Neural progenitor cell (in vitro differentiated cells): Measurements from ENCODE around the gene ABCB6. TPM values are rescaled to one million over a fixed set of nuclear protein-coding genes. Genes with fewer than 3 reads are reported as not detected.

Source experiments
- DNase-seq: peaks from one replicate; pipeline ENCODE4 v3.0.0-alpha.2; 2016; ENCODE audit warnings: low spot score
- H2AFZ ChIP-seq: fragments of 200-600 bp; sonication (generic); replicated peaks from 2 replicates; pipeline ENCODE4 v1.6.1; 2016; ENCODE audit warnings: antibody characterized with exemption
- H3F3A ChIP-seq: fragments of 200-600 bp; sonication (generic); 2 replicates; pipeline ENCODE4 v1.6.1; 2016; ENCODE audit warnings: antibody characterized with exemption, low read depth
- H3K27ac ChIP-seq: fragments of 200-600 bp; sonication (generic); 2 replicates; pipeline ENCODE4 v1.5.1; 2016; ENCODE audit warnings: mild to moderate bottlenecking
- H3K27me3 ChIP-seq: fragments of 200-600 bp; sonication (generic); 2 replicates; pipeline ENCODE4 v1.6.1; 2016; ENCODE audit warnings: mild to moderate bottlenecking, moderate library complexity
- H3K36me3 ChIP-seq: fragments of 200-600 bp; sonication (generic); 2 replicates; pipeline ENCODE4 v1.5.1; 2016
- H3K4me1 ChIP-seq: fragments of 200-600 bp; sonication (generic); 2 replicates; pipeline ENCODE4 v1.6.1; 2016; ENCODE audit warnings: mixed run types
- H3K4me2 ChIP-seq: fragments of 200-600 bp; sonication (generic); 2 replicates; pipeline ENCODE4 v1.6.1; 2016
- H3K4me3 ChIP-seq: fragments of 200-600 bp; sonication (generic); 2 replicates; pipeline ENCODE4 v1.5.1; 2016
- H3K79me2 ChIP-seq: fragments of 200-600 bp; sonication (generic); 2 replicates; pipeline ENCODE4 v1.6.1; 2016; ENCODE audit warnings: low read depth
- H3K9ac ChIP-seq: fragments of 200-600 bp; sonication (generic); 2 replicates; pipeline ENCODE4 v1.6.1; 2016
- H3K9me3 ChIP-seq: fragments of 200-600 bp; sonication (generic); 2 replicates; pipeline ENCODE4 v1.5.1; 2016; ENCODE audit warnings: low read depth
- H4K20me1 ChIP-seq: fragments of 200-600 bp; sonication (generic); 2 replicates; pipeline ENCODE4 v1.6.1; 2016; ENCODE audit warnings: low read depth
- H3K27ac Mint-ChIP-seq: 3 replicates; pipeline ENCODE4 v1.8.0; 2021; ENCODE audit warnings: mixed read lengths
- H3K27me3 Mint-ChIP-seq: 2 replicates; pipeline ENCODE4 v1.8.0; 2022; ENCODE audit warnings: low read depth, mild to moderate bottlenecking, inconsistent platforms, moderate library complexity, mixed read lengths; ENCODE audit not compliant: insufficient read depth
- H3K36me3 Mint-ChIP-seq: 3 replicates; pipeline ENCODE4 v1.8.0; 2021; ENCODE audit warnings: mixed read lengths
- H3K4me1 Mint-ChIP-seq: 3 replicates; pipeline ENCODE4 v1.8.0; 2021; ENCODE audit warnings: mixed read lengths
- H3K4me3 Mint-ChIP-seq: 3 replicates; pipeline ENCODE4 v1.8.0; 2021; ENCODE audit warnings: mild to moderate bottlenecking, moderate library complexity, mixed read lengths
- H3K9me3 Mint-ChIP-seq: 3 replicates; pipeline ENCODE4 v1.8.0; 2020; ENCODE audit warnings: mixed read lengths
- EZH2 ChIP-seq: fragments of 200-600 bp; sonication (generic); IDR thresholded peaks from 2 replicates; pipeline ENCODE4 v1.6.1; 2017; ENCODE audit warnings: antibody characterized with exemption, mild to moderate bottlenecking, moderate library complexity
- EZH2phosphoT487 ChIP-seq: fragments of 200-600 bp; sonication (generic); IDR thresholded peaks from 2 replicates; pipeline ENCODE4 v1.6.1; 2017; ENCODE audit warnings: antibody characterized with exemption
- total RNA-seq: library from RNA; depleted of rRNA; stranded (reverse); fragments of >200 nt; gene quantifications from 2 replicates; pipeline ENCODE4 v1.2.3, GENCODE V29; 2015; ENCODE audit warnings: low replicate concordance
- TF ChIP-seq, protein P1 (sequence below): fragments of 200-600 bp; sonication (generic); IDR thresholded peaks from 2 replicates; pipeline ENCODE4 v1.5.1; 2017; ENCODE audit warnings: antibody characterized with exemption, mild to moderate bottlenecking

ABCB6 gene
- total RNA-seq, 1 donor from 2014 or later, result 14.3 TPM

DNA sequence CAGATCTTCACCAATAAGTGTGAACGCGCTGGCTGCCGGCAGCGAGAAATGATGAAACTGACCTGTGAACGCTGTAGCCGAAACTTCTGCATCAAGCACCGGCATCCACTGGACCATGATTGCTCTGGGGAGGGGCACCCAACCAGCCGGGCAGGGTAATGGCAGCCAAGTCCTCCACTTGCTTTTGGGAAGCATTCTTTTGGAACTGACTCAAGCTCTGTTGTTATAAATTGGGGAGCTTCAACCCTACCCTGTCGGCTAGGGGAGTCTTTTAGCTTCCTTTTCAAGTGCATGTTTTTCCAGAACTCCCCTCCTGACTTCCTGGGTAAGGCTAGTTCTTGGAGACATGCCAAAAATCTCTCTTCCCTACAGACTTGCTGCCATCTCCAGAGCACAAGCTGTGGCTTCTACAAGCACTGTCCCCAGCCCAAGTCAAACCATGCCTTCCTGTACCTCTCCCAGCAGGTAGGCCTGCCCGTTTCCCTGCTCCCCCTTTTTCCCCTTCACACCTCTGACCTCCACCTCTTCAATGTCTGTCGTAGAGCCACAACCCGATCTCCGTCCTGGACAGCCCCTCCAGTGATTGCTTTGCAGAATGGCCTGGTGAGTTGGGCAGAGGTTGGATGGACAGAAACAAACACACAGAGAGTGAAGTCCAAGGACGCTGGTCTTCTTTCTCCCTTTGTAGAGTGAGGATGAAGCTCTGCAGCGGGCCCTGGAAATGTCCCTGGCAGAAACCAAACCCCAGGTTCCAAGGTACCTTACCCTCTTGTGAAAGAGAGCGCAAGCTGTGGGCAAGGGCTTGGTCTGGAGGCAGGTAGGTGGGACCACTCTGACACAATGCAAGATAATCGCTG is 10.6 kb downstream of the ABCB6 start:
- no peaks in the 10 kb centered on the region for H3K9me3 ChIP-seq
- H3K36me3 ChIP-seq, result no peaks in the 10 kb centered on the region
- H2AFZ ChIP-seq, result no peak overlapping the region
- peaks cover 26% of the 10 kb centered on the region for H3F3A ChIP-seq
- peak overlapping the region; percentile 95 for H3K4me3 Mint-ChIP-seq
- no peak overlapping the region for H3K27ac ChIP-seq
- peaks cover 4% of the 10 kb centered on the region for H3K9me3 Mint-ChIP-seq
- H3K79me2 ChIP-seq, result no peaks in the 10 kb centered on the region
- peak overlapping the region; percentile 66 for H3K4me3 ChIP-seq
- no peaks in the 10 kb centered on the region for H3K27me3 ChIP-seq
- peaks cover 5% of the 10 kb centered on the region for H3K36me3 Mint-ChIP-seq
- DNase-seq, result no peak
- no peaks in the 10 kb centered on the region for H4K20me1 ChIP-seq
- peaks cover 19% of the 10 kb centered on the region for H3K4me1 Mint-ChIP-seq
- TF ChIP-seq EZH2phosphoT487 (no peak), EZH2 (no peak)
- TF ChIP-seq, protein P1, sequence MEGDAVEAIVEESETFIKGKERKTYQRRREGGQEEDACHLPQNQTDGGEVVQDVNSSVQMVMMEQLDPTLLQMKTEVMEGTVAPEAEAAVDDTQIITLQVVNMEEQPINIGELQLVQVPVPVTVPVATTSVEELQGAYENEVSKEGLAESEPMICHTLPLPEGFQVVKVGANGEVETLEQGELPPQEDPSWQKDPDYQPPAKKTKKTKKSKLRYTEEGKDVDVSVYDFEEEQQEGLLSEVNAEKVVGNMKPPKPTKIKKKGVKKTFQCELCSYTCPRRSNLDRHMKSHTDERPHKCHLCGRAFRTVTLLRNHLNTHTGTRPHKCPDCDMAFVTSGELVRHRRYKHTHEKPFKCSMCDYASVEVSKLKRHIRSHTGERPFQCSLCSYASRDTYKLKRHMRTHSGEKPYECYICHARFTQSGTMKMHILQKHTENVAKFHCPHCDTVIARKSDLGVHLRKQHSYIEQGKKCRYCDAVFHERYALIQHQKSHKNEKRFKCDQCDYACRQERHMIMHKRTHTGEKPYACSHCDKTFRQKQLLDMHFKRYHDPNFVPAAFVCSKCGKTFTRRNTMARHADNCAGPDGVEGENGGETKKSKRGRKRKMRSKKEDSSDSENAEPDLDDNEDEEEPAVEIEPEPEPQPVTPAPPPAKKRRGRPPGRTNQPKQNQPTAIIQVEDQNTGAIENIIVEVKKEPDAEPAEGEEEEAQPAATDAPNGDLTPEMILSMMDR, result no peak
- no peak overlapping the region for H3K27ac Mint-ChIP-seq
- H3K4me1 ChIP-seq, result peaks cover 7% of the 10 kb centered on the region
- peaks cover 3% of the 10 kb centered on the region for H3K27me3 Mint-ChIP-seq
- H3K9ac ChIP-seq, result no peak overlapping the region
- H3K4me2 ChIP-seq, result peak overlapping the region; percentile 76

DNA sequence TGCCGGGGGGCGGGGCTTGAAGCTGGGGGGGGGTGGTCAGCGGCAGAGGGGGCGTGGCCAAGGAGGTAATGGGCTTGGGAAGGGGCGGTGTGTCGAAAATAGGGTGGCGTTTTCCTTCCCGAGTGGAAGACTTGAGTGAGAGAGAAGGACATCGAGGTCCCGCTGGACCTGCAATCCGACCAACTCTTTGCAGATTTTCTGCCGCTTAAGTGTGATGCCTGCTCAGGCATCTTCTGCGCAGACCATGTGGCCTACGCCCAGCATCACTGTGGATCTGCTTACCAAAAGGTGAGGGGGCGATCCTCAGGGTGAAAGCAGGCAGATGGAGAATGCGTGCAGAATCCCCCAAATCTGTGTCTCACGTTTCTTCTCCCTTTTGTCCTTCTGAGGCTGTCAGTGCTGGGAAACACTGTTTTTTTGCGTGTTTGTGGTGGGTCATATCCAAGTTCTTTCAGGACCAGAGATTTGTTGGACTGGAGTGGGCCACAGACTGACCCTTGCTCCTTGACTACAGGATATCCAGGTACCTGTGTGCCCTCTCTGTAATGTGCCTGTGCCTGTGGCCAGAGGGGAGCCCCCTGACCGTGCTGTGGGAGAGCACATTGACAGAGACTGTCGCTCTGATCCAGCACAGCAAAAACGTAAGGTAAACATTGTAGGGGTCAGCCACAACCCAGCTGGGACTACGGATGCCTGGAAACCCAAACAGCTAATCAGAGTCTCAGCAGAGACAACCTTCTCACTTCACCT is 11.4 kb downstream of the ABCB6 start:
- peaks cover 26% of the 10 kb centered on the region for H3F3A ChIP-seq
- H2AFZ ChIP-seq, result peak overlapping the region; percentile 20
- Mint-ChIP-seq H3K4me1 (peaks cover 19% of the 10 kb centered on the region), H3K9me3 (peaks cover 4% of the 10 kb centered on the region), H3K27me3 (peaks cover 5% of the 10 kb centered on the region), H3K36me3 (peaks cover 4% of the 10 kb centered on the region), H3K27ac (no peak overlapping the region), H3K4me3 (peak overlapping the region; percentile 95)
- TF ChIP-seq, protein P1, result no peak
- TF ChIP-seq EZH2 (no peak), EZH2phosphoT487 (no peak)
- H3K4me3 ChIP-seq, result peak overlapping the region; percentile 66
- H3K9ac ChIP-seq, result no peak overlapping the region
- peak overlapping the region; percentile 76 for H3K4me2 ChIP-seq
- no peaks in the 10 kb centered on the region for H4K20me1 ChIP-seq
- H3K27ac ChIP-seq, result no peak overlapping the region
- DNase-seq, result no peak
- H3K27me3 ChIP-seq, result no peaks in the 10 kb centered on the region
- H3K36me3 ChIP-seq, result no peaks in the 10 kb centered on the region
- no peaks in the 10 kb centered on the region for H3K9me3 ChIP-seq
- no peaks in the 10 kb centered on the region for H3K79me2 ChIP-seq
- H3K4me1 ChIP-seq, result peaks cover 7% of the 10 kb centered on the region

DNA sequence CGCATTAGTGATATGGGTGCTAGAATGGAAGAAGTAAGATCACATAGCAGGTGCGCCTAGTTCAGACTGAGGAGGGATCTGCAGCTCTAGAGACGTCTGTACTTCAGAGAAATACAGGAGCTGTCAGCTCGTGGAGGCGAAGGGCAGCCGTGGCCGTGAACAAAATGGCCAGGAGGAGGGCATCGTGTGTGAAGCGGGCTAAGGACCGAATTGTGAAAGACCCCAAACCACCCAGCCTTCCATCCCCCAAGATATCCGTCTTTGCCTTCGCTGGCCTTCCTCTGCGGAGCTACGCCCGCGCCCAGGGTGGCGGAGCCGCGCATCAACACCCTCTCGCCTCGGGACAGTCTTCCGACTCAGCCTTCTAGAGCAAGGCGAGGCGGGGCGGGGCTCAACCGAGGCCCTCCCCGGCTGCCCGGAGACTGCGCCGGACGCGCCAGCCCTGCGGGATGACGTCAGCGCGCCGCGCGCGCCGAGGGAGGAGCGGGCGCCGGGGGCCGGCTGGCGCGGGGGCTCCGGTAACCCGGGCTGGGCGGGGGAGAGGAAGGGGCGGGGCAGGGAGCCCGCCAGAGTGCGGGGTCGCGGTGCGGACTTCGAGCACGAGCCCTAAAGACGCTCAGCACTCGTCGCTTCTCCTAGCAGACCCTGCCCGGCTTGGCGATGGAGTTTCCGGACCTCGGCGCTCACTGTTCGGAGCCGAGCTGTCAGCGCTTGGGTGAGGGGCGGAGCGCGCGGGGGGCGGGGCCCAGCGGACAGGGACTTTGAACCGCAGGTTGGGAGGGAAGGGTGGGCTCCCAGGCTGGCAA is 12.2 kb downstream of the ABCB6 start, which contains the start of gene ZFAND2B:
TSS of gene ZFAND2B (plus strand) at position 455 of the 806 bp plus-strand sequence. CDS start at position 661, 206 bp downstream.
- peak within 1 kb of the TSS; percentile 95 for H3K4me3 Mint-ChIP-seq
- H3K27ac ChIP-seq, result no peak within 1 kb of the TSS
- no peaks in the 10 kb centered on the region for H3K27me3 ChIP-seq
- no peak within 1 kb of the TSS for H3K9ac ChIP-seq
- TF ChIP-seq, protein P1, result no peak
- TF ChIP-seq EZH2 (no peak), EZH2phosphoT487 (no peak)
- peak within 1 kb of the TSS; percentile 94 for H3K27ac Mint-ChIP-seq
- peaks cover 4% of the 10 kb centered on the region for H3K9me3 Mint-ChIP-seq
- H3K4me1 Mint-ChIP-seq, result peaks cover 19% of the 10 kb centered on the region
- H3K4me3 ChIP-seq, result peak within 1 kb of the TSS; percentile 66
- peaks cover 7% of the 10 kb centered on the region for H3K4me1 ChIP-seq
- H3K27me3 Mint-ChIP-seq, result peaks cover 2% of the 10 kb centered on the region
- H4K20me1 ChIP-seq, result no peaks in the 10 kb centered on the region
- H3F3A ChIP-seq, result peaks cover 26% of the 10 kb centered on the region
- no peaks in the 10 kb centered on the region for H3K9me3 ChIP-seq
- H3K36me3 ChIP-seq, result no peaks in the 10 kb centered on the region
- H3K36me3 Mint-ChIP-seq, result peaks cover 2% of the 10 kb centered on the region
- peak within 1 kb of the TSS; percentile 76 for H3K4me2 ChIP-seq
- no peaks in the 10 kb centered on the region for H3K79me2 ChIP-seq
- peak within 1 kb of the TSS; percentile 88 for H2AFZ ChIP-seq
- peak; percentile 99 for DNase-seq
